Natural killer cell (primary cell): Measurements from ENCODE around the gene PLXNC1. TPM values are rescaled to one million over a fixed set of nuclear protein-coding genes. Genes with fewer than 3 reads are reported as not detected.

Experiments
- ATAC-seq, 3 donors: fragments of 150-1000 bp in 2 of 3; fragments of 200-7000 bp in 1 of 3; cut with Tn5 transposase; 1 replicate in 1 of 3; 2 replicates in 2 of 3; pipeline ENCODE4 v1.10.0; 2021; ENCODE audit warnings: mild to moderate bottlenecking in 2 of 3, moderate library complexity in 2 of 3
- DNase-seq, 2 donors: peaks; one replicate each; pipeline versions ENCODE4 v3.0.0 to v3.0.0-alpha.2; 2013 to 2021; ENCODE audit warnings: mixed read lengths in 1 of 2
- H3K27ac ChIP-seq: one replicate; pipeline ENCODE4 v1.5.1; 2013; ENCODE audit warnings: mild to moderate bottlenecking, low read length
- H3K27me3 ChIP-seq: one replicate; pipeline ENCODE4 v1.6.1; 2013; ENCODE audit warnings: low read length; ENCODE audit not compliant: control insufficient read depth, insufficient read depth
- H3K36me3 ChIP-seq: one replicate; pipeline ENCODE4 v1.6.1; 2013; ENCODE audit warnings: low read length; ENCODE audit not compliant: control insufficient read depth, insufficient read depth
- H3K4me1 ChIP-seq: one replicate; pipeline ENCODE4 v1.6.1; 2013; ENCODE audit warnings: low read length; ENCODE audit not compliant: control insufficient read depth, insufficient read depth
- H3K4me3 ChIP-seq: one replicate; pipeline ENCODE4 v1.5.1; 2013; ENCODE audit warnings: low read length
- H3K9me3 ChIP-seq: one replicate; pipeline ENCODE4 v1.6.1; 2013; ENCODE audit warnings: low read length; ENCODE audit not compliant: control insufficient read depth, insufficient read depth
- H3K27ac Mint-ChIP-seq, 2 donors: one replicate each; pipeline ENCODE4 v1.8.0; 2022; ENCODE audit warnings: mild to moderate bottlenecking in 2 of 2, mixed read lengths in 2 of 2, moderate library complexity in 1 of 2
- H3K27me3 Mint-ChIP-seq, 2 donors: one replicate each; pipeline ENCODE4 v1.8.0; 2022; ENCODE audit warnings: low read depth in 2 of 2, mixed read lengths in 2 of 2
- H3K36me3 Mint-ChIP-seq: one replicate; pipeline ENCODE4 v1.8.0; 2022; ENCODE audit warnings: mixed read lengths
- H3K4me1 Mint-ChIP-seq, 2 donors: one replicate each; pipeline ENCODE4 v1.8.0; 2022; ENCODE audit warnings: mixed read lengths in 2 of 2
- H3K4me3 Mint-ChIP-seq: one replicate; pipeline ENCODE4 v1.8.0; 2022; ENCODE audit warnings: mild to moderate bottlenecking, moderate library complexity, mixed read lengths
- H3K9me3 Mint-ChIP-seq, 2 donors: one replicate each; pipeline ENCODE4 v1.8.0; 2022; ENCODE audit warnings: mixed read lengths in 2 of 2
- CTCF ChIP-seq: fragments of 200-600 bp; IDR thresholded peaks from one replicate; pipeline ENCODE4 v1.8.0; 2022; ENCODE audit warnings: antibody characterized with exemption
- WGBS: methylation state at CpG from one replicate; pipeline ENCODE4 v1.1.7; 2013; ENCODE audit warnings: missing lambda C conversion rate; ENCODE audit not compliant: insufficient coverage; 5-methylcytosine and 5-hydroxymethylcytosine counted together
- intact Hi-C: fragments of 100-400 bp; cut with micrococcal nuclease; formaldehyde crosslinking; loops from one replicate; pipeline ENCODE4 v1.14.2; 2022
- total RNA-seq, 4 donors: library from RNA; stranded (reverse); fragments of 120-200 nt in 1 of 4; gene quantifications; one replicate each; pipeline versions ENCODE4 v1.2.3 to v1.2.4, GENCODE V29; 2013 to 2022

PLXNC1 gene
- total RNA-seq, 3 donors from 2014 or later (not counting 1 experiment from before 2014, with no cell fraction given), result 22.0 to 30.7 (median 26.5) TPM

- Mint-ChIP-seq H3K27ac (peak overlapping the region; percentile 61 to 79), H3K4me3 (peak overlapping the region; percentile 0), H3K36me3 (peaks cover 41% of the 10 kb centered on the region), H3K4me1 (peaks cover 13 to 15% of the 10 kb centered on the region in 2 donors), H3K9me3 (peaks cover 10 to 23% of the 10 kb centered on the region in 2 donors), H3K27me3 (no peaks in the 10 kb centered on the region)
- no peak overlapping the region for H3K27ac ChIP-seq
- peaks cover 21% of the 10 kb centered on the region for H3K9me3 ChIP-seq
- H3K4me1 ChIP-seq, result no peaks in the 10 kb centered on the region
- DNase-seq (no peak), ATAC-seq (peak in 2 of 3 donors; percentile 7 to 15)
- 100% methylated on average over 1 of the region's 1 CpG for WGBS
- TF ChIP-seq CTCF, result no peak
- no peak overlapping the region for H3K4me3 ChIP-seq
- H3K27me3 ChIP-seq, result no peaks in the 10 kb centered on the region
- intact Hi-C loops, result no loop called here
- H3K36me3 ChIP-seq, result no peaks in the 10 kb centered on the region
These were observed 204.8 kb downstream of the PLXNC1 start for GRCh38 chr12:94353130-94353529.
